NCI-H1105 (cell line): ENCODE results near the gene TTBK2.
A peak's percentile ranks its signal among the peaks of the same experiment; 100 is the strongest.

ENCODE experiments used
- DNase-seq: peaks from one replicate; lab custom pipeline; 2025; lab: John Stamatoyannopoulos, UW

The TTBK2 gene

GRCh38 chr15:42727750-42728381 lies 192.7 kb downstream of the TTBK2 start:
- DNase-seq: peak; percentile 71

GRCh38 chr15:42726114-42726513 lies 194.5 kb downstream of the TTBK2 start:
- peak; percentile 43 for DNase-seq

- DNase-seq: no peak
Observed at GRCh38 chr15:42725331-42725903, 195.2 kb downstream of the TTBK2 start.

DNA sequence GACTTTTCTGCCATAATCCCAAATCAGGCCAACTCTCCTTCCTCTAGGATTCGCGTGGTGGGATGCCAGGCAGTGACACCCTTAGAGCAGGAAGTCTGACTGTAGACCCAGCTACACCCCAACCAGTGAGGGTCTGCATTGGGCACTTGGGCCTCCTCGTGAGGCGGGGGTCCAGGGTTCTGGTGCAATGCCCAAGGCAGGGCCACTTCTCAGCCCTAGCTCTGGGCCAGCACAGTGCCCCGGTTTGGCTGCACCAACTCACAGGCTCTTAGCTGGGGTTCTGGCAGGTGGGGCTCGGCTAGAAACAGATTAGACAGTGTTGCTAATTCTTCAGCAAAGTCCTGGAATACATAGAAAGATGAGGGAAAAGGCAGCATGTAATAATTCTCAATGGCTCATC lies 196.3 kb downstream of the TTBK2 start:
- DNase-seq: no peak

DNA sequence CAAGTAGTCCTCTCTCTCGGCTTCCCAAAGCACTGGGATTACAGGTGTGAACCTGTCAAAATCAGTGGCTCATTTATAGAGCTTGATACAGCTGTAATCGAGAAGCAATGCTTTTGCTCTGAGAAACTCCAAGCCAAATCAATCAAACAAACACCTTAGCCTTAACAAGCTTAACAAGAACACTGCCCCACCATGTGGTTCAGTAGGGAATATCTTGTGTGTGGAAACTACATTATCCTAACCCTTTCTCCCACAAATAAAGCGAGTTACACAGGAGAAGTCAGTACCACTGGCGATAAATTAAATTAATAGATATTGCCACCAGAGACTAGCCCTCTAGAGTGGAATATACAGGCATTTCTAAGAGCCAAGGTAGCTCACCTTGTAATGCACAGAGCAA lies 197.5 kb downstream of the TTBK2 start:
- DNase-seq: no peak

GRCh38 chr15:42721916-42722315 lies 198.7 kb downstream of the TTBK2 start:
- no peak for DNase-seq

DNA sequence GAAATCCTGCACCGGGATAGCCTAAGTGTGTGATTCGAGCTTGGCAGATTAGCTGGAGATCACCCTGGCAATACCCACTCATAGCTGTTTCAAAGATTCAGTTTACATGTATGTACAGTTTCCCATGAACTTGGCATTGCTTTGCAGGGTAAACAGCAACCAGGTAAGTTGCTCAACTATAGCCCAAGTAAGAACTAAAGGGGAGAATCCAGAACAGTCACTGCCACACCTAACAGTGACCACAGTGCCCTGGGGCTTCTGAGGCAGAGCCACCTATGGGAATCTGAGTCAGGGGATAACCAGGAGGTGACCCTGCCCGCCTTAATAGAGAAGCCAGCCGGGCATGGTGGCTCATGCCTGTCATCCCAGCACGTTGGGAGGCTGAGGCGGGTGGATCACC lies 199.6 kb downstream of the TTBK2 start:
- DNase-seq: no peak

DNA sequence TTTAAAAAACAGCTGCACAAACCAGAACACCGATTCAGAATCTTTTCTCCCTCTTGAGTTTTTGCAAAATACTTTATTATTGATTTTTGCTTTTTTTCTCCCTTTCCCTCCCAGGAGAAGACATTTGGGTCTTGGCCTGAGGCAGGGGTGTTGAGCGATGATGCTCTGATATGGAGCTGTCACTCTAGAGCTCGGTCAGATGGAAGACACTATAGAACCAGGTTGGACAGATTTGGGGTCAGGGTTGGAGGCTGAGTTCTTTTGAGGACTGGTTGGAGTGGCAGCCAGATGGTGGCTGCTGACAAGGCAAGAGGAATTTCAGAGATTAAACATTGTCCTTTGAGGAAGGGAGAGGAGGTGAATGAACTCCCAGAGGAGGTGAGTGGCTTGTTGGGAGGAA lies 200.5 kb downstream of the TTBK2 start:
- no peak for DNase-seq

DNA sequence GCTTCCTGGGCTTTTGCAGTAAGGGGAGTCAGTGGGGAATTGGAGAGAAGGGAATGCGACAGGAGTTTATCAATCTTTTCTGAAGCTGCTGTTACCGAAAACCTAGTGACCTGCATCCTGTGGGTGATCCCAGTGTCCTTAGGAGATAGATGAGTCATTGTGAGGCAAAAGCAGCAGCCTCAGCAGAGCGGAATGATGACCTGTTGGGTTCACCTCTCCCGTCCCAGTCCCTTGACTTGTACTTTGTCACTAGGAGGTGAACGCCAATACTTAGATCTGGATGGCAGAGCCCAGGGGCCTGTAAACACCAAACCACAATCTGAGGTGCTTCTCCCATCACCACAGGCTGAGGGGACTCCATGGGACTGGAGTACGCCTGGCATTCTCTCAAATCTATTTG lies 201.5 kb downstream of the TTBK2 start:
- no peak for DNase-seq

DNA sequence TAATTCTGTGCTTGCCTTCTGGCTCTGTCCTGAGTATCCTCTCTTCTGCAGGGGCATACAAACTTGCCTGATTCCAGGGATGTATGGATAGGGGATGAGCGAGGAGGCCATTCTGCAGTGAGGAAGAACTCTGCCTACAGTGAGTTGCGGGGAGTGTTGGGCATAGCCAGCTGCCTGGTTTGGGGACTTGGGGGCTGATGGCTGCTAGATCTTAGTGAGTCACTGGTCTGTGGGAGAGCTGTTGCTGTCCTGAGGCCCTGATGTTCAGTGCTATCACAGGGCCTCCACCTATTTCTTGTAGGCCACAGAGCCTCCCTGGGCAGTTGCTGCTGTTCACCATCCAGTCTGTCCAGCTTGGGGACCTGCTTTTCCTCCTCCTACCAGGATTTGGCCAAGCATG lies 204.0 kb downstream of the TTBK2 start:
- DNase-seq: no peak

GRCh38 chr15:42716125-42716524 lies 204.5 kb downstream of the TTBK2 start:
- DNase-seq: no peak

DNA sequence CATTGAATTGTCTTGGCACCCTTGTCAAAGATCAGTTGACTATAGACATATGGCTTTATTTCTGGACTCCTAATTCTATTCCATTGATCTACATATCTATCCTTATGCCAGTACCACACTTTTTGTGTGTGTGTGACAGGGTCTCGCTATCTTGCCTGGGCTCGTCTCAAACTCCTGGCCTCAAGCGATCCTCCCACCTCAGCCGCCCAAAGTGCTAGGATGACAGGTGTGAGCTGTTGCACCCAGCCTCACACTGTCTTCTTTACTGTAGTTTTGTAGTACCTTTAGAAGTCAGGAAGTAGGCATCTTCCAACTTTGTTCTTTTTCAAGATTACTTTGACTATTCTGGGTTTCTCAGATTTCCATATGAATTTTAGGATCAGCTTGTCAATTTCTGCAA lies 208.0 kb downstream of the TTBK2 start:
- DNase-seq: no peak

GRCh38 chr15:42711746-42712145 lies 208.8 kb downstream of the TTBK2 start:
- DNase-seq: no peak

DNA sequence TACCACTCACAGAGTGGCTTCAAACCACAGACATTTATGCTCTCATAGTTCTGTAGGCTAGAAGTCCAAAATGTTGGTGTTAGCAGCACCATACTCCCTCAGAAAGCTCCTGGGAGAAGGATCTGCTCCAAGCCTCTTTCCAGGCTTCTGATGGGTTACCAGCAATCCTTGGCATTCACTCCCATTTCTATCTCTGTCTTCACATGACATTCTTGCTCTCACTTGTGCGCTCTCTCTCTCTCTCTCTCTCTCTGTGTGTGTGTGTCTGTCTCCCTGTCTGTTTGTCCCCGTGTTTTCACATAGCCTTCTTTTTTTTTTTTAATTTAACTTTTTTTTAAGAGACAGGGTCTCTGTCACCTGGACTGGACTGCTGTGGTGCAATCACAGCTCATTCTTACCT lies 209.9 kb downstream of the TTBK2 start:
- DNase-seq: no peak

DNA sequence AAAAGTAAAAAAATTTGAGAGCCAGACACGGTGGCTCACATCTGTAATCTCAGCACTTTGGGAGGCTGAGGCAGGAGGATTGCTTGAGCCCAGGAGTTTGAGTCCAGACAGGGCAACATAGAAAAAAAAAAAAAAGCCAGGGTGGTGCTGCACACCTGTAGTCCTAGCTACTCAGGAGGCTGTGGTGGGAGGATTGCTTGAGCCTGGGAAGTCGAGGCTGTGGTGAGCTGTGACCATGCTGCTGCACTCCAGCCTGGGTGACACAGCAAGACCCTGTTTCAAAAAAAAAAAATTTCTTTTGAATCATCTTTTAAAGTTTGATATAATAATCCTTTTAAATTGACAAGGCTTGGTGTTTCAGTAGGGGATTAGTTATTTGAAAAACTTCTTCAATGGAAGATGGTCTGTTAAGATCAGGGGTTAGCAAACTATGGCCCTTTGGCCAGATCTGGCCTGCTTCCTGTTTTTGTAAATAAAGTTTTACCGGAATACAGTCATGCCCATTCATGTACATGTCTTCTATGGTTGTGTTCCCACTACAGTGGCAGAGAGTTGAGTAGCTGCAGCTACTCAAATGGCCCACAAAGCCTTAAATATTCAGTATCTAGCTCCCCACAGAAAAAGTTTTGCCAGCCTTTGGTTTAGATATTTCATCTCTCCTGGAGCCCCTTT lies 212.6 kb downstream of the TTBK2 start:
- DNase-seq: no peak

GRCh38 chr15:42707068-42707467 lies 213.5 kb downstream of the TTBK2 start:
- no peak for DNase-seq

GRCh38 chr15:42705336-42705735 lies 215.2 kb downstream of the TTBK2 start:
- DNase-seq: no peak

GRCh38 chr15:42704492-42704926 lies 216.1 kb downstream of the TTBK2 start:
- peak; percentile 35 for DNase-seq

- no peak for DNase-seq
Observed at GRCh38 chr15:42696626-42697025, 224.0 kb downstream of the TTBK2 start.

DNA sequence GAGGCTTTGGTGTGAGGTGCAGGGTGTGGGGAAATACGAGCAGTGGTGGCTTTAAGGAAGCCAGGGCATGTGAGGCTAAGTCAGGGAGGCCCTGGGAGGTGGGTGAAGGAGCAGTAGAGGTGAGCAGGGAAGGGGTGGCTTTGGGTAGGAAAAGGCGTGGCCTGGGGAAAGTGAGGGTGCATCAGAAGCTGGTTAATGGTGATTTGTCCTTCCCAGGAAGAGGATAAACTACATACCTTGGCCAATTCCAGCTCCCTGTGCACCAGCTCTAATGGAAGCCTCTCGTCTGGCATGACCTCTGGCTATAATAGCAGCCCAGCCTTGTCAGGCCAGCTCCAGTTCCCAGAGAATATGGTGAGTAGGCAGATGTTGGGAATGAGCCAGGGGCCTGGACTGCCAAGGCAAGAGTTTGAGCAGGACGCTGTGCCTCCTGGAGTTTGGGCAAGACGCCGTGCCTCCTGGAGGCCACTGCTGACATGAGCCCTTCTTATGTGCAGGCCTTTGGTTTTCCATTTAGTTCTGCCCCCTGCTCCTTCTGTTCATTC lies 225.0 kb downstream of the TTBK2 start:
- no peak for DNase-seq

- DNase-seq: no peak
Observed at GRCh38 chr15:42694398-42694797, 226.2 kb downstream of the TTBK2 start.

GRCh38 chr15:42693942-42694341 lies 226.6 kb downstream of the TTBK2 start:
- DNase-seq: no peak

GRCh38 chr15:42693496-42693895 lies 227.1 kb downstream of the TTBK2 start:
- DNase-seq: no peak
